Measurements from ENCODE around the gene SUCLG2.

SUCLG2 gene

DNA sequence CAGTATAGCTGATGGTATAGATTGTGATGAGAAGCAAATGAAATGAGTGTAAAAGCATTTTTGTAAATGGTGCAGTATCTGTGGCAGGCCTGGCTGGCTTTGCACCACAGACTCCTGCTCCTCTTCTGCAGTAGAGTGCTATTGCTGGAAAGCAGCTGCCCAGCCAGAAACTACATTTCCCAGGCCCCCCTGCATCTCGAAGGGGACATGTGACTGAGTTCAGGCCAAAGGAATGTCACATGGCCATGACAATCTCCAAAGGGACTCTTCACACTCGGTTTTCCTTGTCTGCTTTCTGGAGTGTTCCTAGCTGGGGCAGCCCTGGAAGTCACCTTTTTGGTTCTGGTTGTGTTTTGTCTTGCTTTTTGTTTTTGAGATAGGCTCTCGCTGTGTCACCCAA lies 277.1 kb downstream of the SUCLG2 start:
- TF ChIP-seq CTCF (IDR thresholded peaks at IDR 0.05; ENCODE audit: control insufficient read depth, insufficient read depth, low read depth, low read length, missing control alignments), result no peak
- H3K4me3 ChIP-seq (ENCODE audit: control insufficient read depth, low read depth, low read length), result no peak overlapping the region
- no peak for DNase-seq (ENCODE audit: low read depth)

DNA sequence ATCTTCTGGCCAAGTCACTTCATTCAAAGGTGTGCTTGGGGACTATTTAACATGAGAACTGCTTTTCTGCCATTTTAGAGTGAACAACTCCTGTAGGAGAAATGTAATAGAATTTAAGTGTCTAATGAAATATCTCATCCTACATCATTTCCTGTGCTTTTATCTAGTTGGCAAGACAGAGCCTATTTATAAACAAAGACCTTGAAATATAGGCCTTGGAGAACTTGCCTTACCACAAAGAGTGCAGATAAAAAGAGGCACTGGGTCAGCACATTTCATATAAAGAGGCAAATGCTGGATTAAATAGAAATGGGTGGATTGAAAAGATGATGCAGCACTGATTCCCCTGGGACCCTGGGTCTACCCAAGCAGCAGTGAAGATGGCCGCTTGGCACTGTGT lies 278.0 kb downstream of the SUCLG2 start:
- DNase-seq (ENCODE audit: low read depth), result no peak
- no peak for TF ChIP-seq CTCF (IDR thresholded peaks at IDR 0.05; ENCODE audit: control insufficient read depth, insufficient read depth, low read depth, low read length, missing control alignments)
- no peak overlapping the region for H3K4me3 ChIP-seq (ENCODE audit: control insufficient read depth, low read depth, low read length)

DNA sequence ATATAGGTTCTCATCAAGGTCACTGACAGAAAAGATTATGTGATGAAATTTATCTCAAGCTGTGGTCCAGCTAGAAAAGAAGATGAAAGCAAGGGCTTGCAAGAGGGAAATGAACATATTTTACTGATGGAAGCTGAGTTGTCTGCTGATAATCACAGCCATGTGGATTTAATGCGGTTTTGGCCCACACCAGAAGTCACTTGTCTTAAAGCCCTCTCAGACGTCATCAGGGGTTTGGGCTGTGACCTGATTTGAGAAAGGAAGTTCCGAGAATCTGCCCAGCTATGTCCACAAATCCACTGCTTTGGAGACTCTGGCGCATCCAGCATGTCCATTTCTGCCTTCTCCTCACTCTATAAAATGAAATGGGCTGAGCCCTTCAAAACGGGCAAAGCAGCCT lies 278.4 kb downstream of the SUCLG2 start:
- H3K4me3 ChIP-seq (ENCODE audit: control insufficient read depth, low read depth, low read length), result no peak overlapping the region
- no peak for TF ChIP-seq CTCF (IDR thresholded peaks at IDR 0.05; ENCODE audit: control insufficient read depth, insufficient read depth, low read depth, low read length, missing control alignments)
- DNase-seq (ENCODE audit: low read depth), result no peak

GRCh38 chr3:67362686-67363085 lies 291.7 kb downstream of the SUCLG2 start:
- TF ChIP-seq CTCF (IDR thresholded peaks at IDR 0.05; ENCODE audit: control insufficient read depth, insufficient read depth, low read depth, low read length, missing control alignments), result no peak
- no peak for DNase-seq (ENCODE audit: low read depth)
- no peak overlapping the region for H3K4me3 ChIP-seq (ENCODE audit: control insufficient read depth, low read depth, low read length)

DNA sequence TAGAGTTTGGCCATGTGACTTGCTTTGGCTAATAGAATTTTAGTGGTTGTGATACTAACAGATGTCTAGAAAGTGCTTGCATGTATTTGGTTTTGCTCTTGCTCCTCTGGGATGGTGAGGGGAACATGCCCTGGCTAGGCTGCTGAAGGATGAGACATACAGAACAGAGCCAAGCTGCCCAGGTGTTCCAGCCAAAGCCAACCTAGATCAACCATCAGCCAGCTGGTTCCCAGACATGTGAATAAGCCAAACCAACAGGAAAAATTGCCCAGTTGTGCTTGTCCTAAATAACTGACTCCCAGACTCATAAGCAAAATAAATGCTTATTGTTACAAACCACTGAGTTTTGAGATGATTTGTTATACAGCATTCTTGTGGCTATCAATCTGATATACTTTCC lies 292.6 kb downstream of the SUCLG2 start:
- no peak for DNase-seq (ENCODE audit: low read depth)
- H3K4me3 ChIP-seq (ENCODE audit: control insufficient read depth, low read depth, low read length), result no peak overlapping the region
- TF ChIP-seq CTCF (IDR thresholded peaks at IDR 0.05; ENCODE audit: control insufficient read depth, insufficient read depth, low read depth, low read length, missing control alignments), result no peak

GRCh38 chr3:67361323-67361722 lies 293.1 kb downstream of the SUCLG2 start:
- no peak for TF ChIP-seq CTCF (IDR thresholded peaks at IDR 0.05; ENCODE audit: control insufficient read depth, insufficient read depth, low read depth, low read length, missing control alignments)
- DNase-seq (ENCODE audit: low read depth), result no peak
- H3K4me3 ChIP-seq (ENCODE audit: control insufficient read depth, low read depth, low read length), result no peak overlapping the region
